K562 (cell line): Measurements from ENCODE around the gene IFNA8.

Experiments
- FOXP1 ChIP-seq: sonication (generic); formaldehyde crosslinking; IDR thresholded peaks from 2 replicates; pipeline ENCODE4 v1.8.0; 2022; ENCODE audit warnings: mild to moderate bottlenecking, missing genetic modification reagents
- POLR2A ChIP-seq: fragments of 450-650 bp; conservative IDR thresholded peaks from 2 replicates; pipeline ENCODE4 v1.6.1; 2016
- XRCC3 ChIP-seq: fragments of 450-650 bp; IDR thresholded peaks from 2 replicates; pipeline ENCODE4 v1.6.1; 2017; ENCODE audit warnings: mild to moderate bottlenecking, moderate library complexity
- TF ChIP-seq, protein P1 (sequence below), 2 experiments: fragments of 450-650 bp; formaldehyde crosslinking in 1 of 2; IDR thresholded peaks; 2 replicates each; pipeline versions ENCODE4 v1.4.0 to v1.6.1; 2014 to 2020; ENCODE audit warnings: mild to moderate bottlenecking in 2 of 2, borderline replicate concordance in 1 of 2, low read depth in 1 of 2

DNA sequence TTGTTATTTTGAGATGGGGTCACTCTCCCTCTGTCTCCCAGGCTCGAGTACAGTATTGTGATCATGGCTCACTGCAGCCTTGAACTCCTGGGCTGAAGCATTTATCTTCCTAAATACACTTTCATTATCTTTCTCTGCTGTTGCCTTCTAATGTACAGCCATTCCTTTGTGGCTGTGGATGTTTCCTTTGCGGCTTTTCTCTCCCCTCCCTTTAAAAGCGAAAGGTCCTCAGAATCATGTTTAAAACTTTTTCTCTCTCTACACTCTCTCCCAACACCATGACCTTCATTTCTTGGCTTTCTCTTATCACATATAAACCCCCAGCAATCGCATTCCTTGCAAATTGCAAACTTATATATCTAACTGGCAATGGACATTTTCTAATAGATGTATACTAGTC is 25.3 kb upstream of the IFNA8 start:
- no peak for TF ChIP-seq XRCC3
- TF ChIP-seq, protein P1, sequence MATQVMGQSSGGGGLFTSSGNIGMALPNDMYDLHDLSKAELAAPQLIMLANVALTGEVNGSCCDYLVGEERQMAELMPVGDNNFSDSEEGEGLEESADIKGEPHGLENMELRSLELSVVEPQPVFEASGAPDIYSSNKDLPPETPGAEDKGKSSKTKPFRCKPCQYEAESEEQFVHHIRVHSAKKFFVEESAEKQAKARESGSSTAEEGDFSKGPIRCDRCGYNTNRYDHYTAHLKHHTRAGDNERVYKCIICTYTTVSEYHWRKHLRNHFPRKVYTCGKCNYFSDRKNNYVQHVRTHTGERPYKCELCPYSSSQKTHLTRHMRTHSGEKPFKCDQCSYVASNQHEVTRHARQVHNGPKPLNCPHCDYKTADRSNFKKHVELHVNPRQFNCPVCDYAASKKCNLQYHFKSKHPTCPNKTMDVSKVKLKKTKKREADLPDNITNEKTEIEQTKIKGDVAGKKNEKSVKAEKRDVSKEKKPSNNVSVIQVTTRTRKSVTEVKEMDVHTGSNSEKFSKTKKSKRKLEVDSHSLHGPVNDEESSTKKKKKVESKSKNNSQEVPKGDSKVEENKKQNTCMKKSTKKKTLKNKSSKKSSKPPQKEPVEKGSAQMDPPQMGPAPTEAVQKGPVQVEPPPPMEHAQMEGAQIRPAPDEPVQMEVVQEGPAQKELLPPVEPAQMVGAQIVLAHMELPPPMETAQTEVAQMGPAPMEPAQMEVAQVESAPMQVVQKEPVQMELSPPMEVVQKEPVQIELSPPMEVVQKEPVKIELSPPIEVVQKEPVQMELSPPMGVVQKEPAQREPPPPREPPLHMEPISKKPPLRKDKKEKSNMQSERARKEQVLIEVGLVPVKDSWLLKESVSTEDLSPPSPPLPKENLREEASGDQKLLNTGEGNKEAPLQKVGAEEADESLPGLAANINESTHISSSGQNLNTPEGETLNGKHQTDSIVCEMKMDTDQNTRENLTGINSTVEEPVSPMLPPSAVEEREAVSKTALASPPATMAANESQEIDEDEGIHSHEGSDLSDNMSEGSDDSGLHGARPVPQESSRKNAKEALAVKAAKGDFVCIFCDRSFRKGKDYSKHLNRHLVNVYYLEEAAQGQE (IDR thresholded peaks at IDR 0.05; ENCODE audit: borderline replicate concordance), result no peak
- TF ChIP-seq, protein P1 (CRISPR knock-in tag; IDR thresholded peaks at IDR 0.05; ENCODE audit: low read depth), result no peak
- TF ChIP-seq FOXP1 (CRISPR knock-in tag), result no peak
- no peak for TF ChIP-seq POLR2A
